ENCODE measurements around the gene KRTAP19-3. TPM values are rescaled to one million over a fixed set of nuclear protein-coding genes. Genes with fewer than 3 reads are reported as not detected.

KRTAP19-3 gene
- total and polyA plus RNA-seq, 2 experiments from 2014 or later, result not detected

Small RNAs within 50 kb of the gene (small RNA-seq; reads per million reads assigned to genes)
- not detected for gene AP000567.1 (ENCODE audit: low replicate concordance)
- gene KRTAP19-10P (ENCODE audit: low replicate concordance), result not detected
- gene KRTAP19-11P (ENCODE audit: low replicate concordance), result not detected
- gene KRTAP19-9P (ENCODE audit: low replicate concordance), result not detected

Other genes with a start within 250 kb of the KRTAP19-3 start
- not detected in 2 replicates for gene KRTAP24-1, start 209.1 kb downstream of the KRTAP19-3 start, total RNA-seq (2014; rRNA removed; shearing (Covaris generic))
- gene KRTAP24-1, start 209.1 kb downstream of the KRTAP19-3 start, polyA plus RNA-seq (2016; fragmentation: Nextera tagmentation; extraction: Ambion mirVana), result not detected in 2 replicates
- not detected in 2 replicates for gene KRTAP25-1, start 202.5 kb downstream of the KRTAP19-3 start, total RNA-seq (2014; rRNA removed; shearing (Covaris generic))
- gene KRTAP25-1, start 202.5 kb downstream of the KRTAP19-3 start, polyA plus RNA-seq (2016; fragmentation: Nextera tagmentation; extraction: Ambion mirVana), result not detected in 2 replicates
- not detected in 2 replicates for gene KRTAP26-1, start 171.7 kb downstream of the KRTAP19-3 start, total RNA-seq (2014; rRNA removed; shearing (Covaris generic))
- gene KRTAP26-1, start 171.7 kb downstream of the KRTAP19-3 start, polyA plus RNA-seq (2016; fragmentation: Nextera tagmentation; extraction: Ambion mirVana), result not detected in 2 replicates
- gene KRTAP27-1, start 154.3 kb downstream of the KRTAP19-3 start, total RNA-seq (2014; rRNA removed; shearing (Covaris generic)), result not detected in 2 replicates
- gene KRTAP27-1, start 154.3 kb downstream of the KRTAP19-3 start, polyA plus RNA-seq (2016; fragmentation: Nextera tagmentation; extraction: Ambion mirVana), result not detected in 2 replicates
- gene KRTAP23-1, start 143.4 kb downstream of the KRTAP19-3 start, total RNA-seq (2014; rRNA removed; shearing (Covaris generic)), result not detected in 2 replicates
- not detected in 2 replicates for gene KRTAP23-1, start 143.4 kb downstream of the KRTAP19-3 start, polyA plus RNA-seq (2016; fragmentation: Nextera tagmentation; extraction: Ambion mirVana)
- gene KRTAP13-2, start 119.7 kb downstream of the KRTAP19-3 start, total RNA-seq (2014; rRNA removed; shearing (Covaris generic)), result not detected in 2 replicates
- not detected in 2 replicates for gene KRTAP13-2, start 119.7 kb downstream of the KRTAP19-3 start, polyA plus RNA-seq (2016; fragmentation: Nextera tagmentation; extraction: Ambion mirVana)
- not detected in 2 replicates for gene KRTAP13-1, start 96.0 kb downstream of the KRTAP19-3 start, total RNA-seq (2014; rRNA removed; shearing (Covaris generic))
- gene KRTAP13-1, start 96.0 kb downstream of the KRTAP19-3 start, polyA plus RNA-seq (2016; fragmentation: Nextera tagmentation; extraction: Ambion mirVana), result not detected in 2 replicates
- gene KRTAP13-3, start 66.1 kb downstream of the KRTAP19-3 start, total RNA-seq (2014; rRNA removed; shearing (Covaris generic)), result not detected in 2 replicates
- gene KRTAP13-3, start 66.1 kb downstream of the KRTAP19-3 start, polyA plus RNA-seq (2016; fragmentation: Nextera tagmentation; extraction: Ambion mirVana), result not detected in 2 replicates
- gene KRTAP13-4, start 61.8 kb downstream of the KRTAP19-3 start, total RNA-seq (2014; rRNA removed; shearing (Covaris generic)), result not detected in 2 replicates
- gene KRTAP13-4, start 61.8 kb downstream of the KRTAP19-3 start, polyA plus RNA-seq (2016; fragmentation: Nextera tagmentation; extraction: Ambion mirVana), result not detected in 2 replicates
- not detected in 2 replicates for gene KRTAP15-1, start 51.7 kb downstream of the KRTAP19-3 start, total RNA-seq (2014; rRNA removed; shearing (Covaris generic))
- gene KRTAP15-1, start 51.7 kb downstream of the KRTAP19-3 start, polyA plus RNA-seq (2016; fragmentation: Nextera tagmentation; extraction: Ambion mirVana), result not detected in 2 replicates
- not detected in 2 replicates for gene KRTAP19-1, start 11.6 kb downstream of the KRTAP19-3 start, total RNA-seq (2014; rRNA removed; shearing (Covaris generic))
- gene KRTAP19-1, start 11.6 kb downstream of the KRTAP19-3 start, polyA plus RNA-seq (2016; fragmentation: Nextera tagmentation; extraction: Ambion mirVana), result not detected in 2 replicates
- gene KRTAP19-2, start 4.6 kb downstream of the KRTAP19-3 start, total RNA-seq (2014; rRNA removed; shearing (Covaris generic)), result not detected in 2 replicates
- gene KRTAP19-2, start 4.6 kb downstream of the KRTAP19-3 start, polyA plus RNA-seq (2016; fragmentation: Nextera tagmentation; extraction: Ambion mirVana), result not detected in 2 replicates
- gene KRTAP19-4, start 5.2 kb upstream of the KRTAP19-3 start, total RNA-seq (2014; rRNA removed; shearing (Covaris generic)), result not detected in 2 replicates
- gene KRTAP19-4, start 5.2 kb upstream of the KRTAP19-3 start, polyA plus RNA-seq (2016; fragmentation: Nextera tagmentation; extraction: Ambion mirVana), result not detected in 2 replicates
- gene KRTAP19-5, start 10.1 kb upstream of the KRTAP19-3 start, total RNA-seq (2014; rRNA removed; shearing (Covaris generic)), result not detected in 2 replicates
- gene KRTAP19-5, start 10.1 kb upstream of the KRTAP19-3 start, polyA plus RNA-seq (2016; fragmentation: Nextera tagmentation; extraction: Ambion mirVana), result not detected in 2 replicates
- not detected in 2 replicates for gene KRTAP19-6, start 49.9 kb upstream of the KRTAP19-3 start, total RNA-seq (2014; rRNA removed; shearing (Covaris generic))
- gene KRTAP19-6, start 49.9 kb upstream of the KRTAP19-3 start, polyA plus RNA-seq (2016; fragmentation: Nextera tagmentation; extraction: Ambion mirVana), result not detected in 2 replicates
- gene KRTAP19-7, start 69.3 kb upstream of the KRTAP19-3 start, total RNA-seq (2014; rRNA removed; shearing (Covaris generic)), result not detected in 2 replicates
- gene KRTAP19-7, start 69.3 kb upstream of the KRTAP19-3 start, polyA plus RNA-seq (2016; fragmentation: Nextera tagmentation; extraction: Ambion mirVana), result not detected in 2 replicates
- gene KRTAP22-2, start 98.4 kb upstream of the KRTAP19-3 start, total RNA-seq (2014; rRNA removed; shearing (Covaris generic)), result not detected in 2 replicates
- gene KRTAP22-2, start 98.4 kb upstream of the KRTAP19-3 start, polyA plus RNA-seq (2016; fragmentation: Nextera tagmentation; extraction: Ambion mirVana), result not detected in 2 replicates
- gene KRTAP6-3, start 100.4 kb upstream of the KRTAP19-3 start, total RNA-seq (2014; rRNA removed; shearing (Covaris generic)), result not detected in 2 replicates
- not detected in 2 replicates for gene KRTAP6-3, start 100.4 kb upstream of the KRTAP19-3 start, polyA plus RNA-seq (2016; fragmentation: Nextera tagmentation; extraction: Ambion mirVana)
- gene KRTAP6-2, start 106.9 kb upstream of the KRTAP19-3 start, total RNA-seq (2014; rRNA removed; shearing (Covaris generic)), result not detected in 2 replicates
- gene KRTAP6-2, start 106.9 kb upstream of the KRTAP19-3 start, polyA plus RNA-seq (2016; fragmentation: Nextera tagmentation; extraction: Ambion mirVana), result not detected in 2 replicates
- not detected in 2 replicates for gene KRTAP22-1, start 109.1 kb upstream of the KRTAP19-3 start, total RNA-seq (2014; rRNA removed; shearing (Covaris generic))
- not detected in 2 replicates for gene KRTAP22-1, start 109.1 kb upstream of the KRTAP19-3 start, polyA plus RNA-seq (2016; fragmentation: Nextera tagmentation; extraction: Ambion mirVana)
- not detected in 2 replicates for gene KRTAP6-1, start 121.9 kb upstream of the KRTAP19-3 start, total RNA-seq (2014; rRNA removed; shearing (Covaris generic))
- not detected in 2 replicates for gene KRTAP6-1, start 121.9 kb upstream of the KRTAP19-3 start, polyA plus RNA-seq (2016; fragmentation: Nextera tagmentation; extraction: Ambion mirVana)
- gene KRTAP20-1, start 124.4 kb upstream of the KRTAP19-3 start, total RNA-seq (2014; rRNA removed; shearing (Covaris generic)), result not detected in 2 replicates
- not detected in 2 replicates for gene KRTAP20-1, start 124.4 kb upstream of the KRTAP19-3 start, polyA plus RNA-seq (2016; fragmentation: Nextera tagmentation; extraction: Ambion mirVana)
- gene KRTAP20-4, start 128.6 kb upstream of the KRTAP19-3 start, total RNA-seq (2014; rRNA removed; shearing (Covaris generic)), result not detected in 2 replicates
- gene KRTAP20-4, start 128.6 kb upstream of the KRTAP19-3 start, polyA plus RNA-seq (2016; fragmentation: Nextera tagmentation; extraction: Ambion mirVana), result not detected in 2 replicates
- gene KRTAP20-2, start 143.2 kb upstream of the KRTAP19-3 start, total RNA-seq (2014; rRNA removed; shearing (Covaris generic)), result not detected in 2 replicates
- not detected in 2 replicates for gene KRTAP20-2, start 143.2 kb upstream of the KRTAP19-3 start, polyA plus RNA-seq (2016; fragmentation: Nextera tagmentation; extraction: Ambion mirVana)
- gene KRTAP20-3, start 150.9 kb upstream of the KRTAP19-3 start, total RNA-seq (2014; rRNA removed; shearing (Covaris generic)), result not detected in 2 replicates
- gene KRTAP20-3, start 150.9 kb upstream of the KRTAP19-3 start, polyA plus RNA-seq (2016; fragmentation: Nextera tagmentation; extraction: Ambion mirVana), result not detected in 2 replicates
- not detected in 2 replicates for gene KRTAP21-3, start 226.8 kb upstream of the KRTAP19-3 start, total RNA-seq (2014; rRNA removed; shearing (Covaris generic))
- gene KRTAP21-3, start 226.8 kb upstream of the KRTAP19-3 start, polyA plus RNA-seq (2016; fragmentation: Nextera tagmentation; extraction: Ambion mirVana), result not detected in 2 replicates